ENCODE measurements around the gene DYNC1LI1.

The DYNC1LI1 gene

GRCh38 chr3:32487781-32488473 is 82.7 kb downstream of the DYNC1LI1 start:
- Histone ChIP-seq H3K9me3 (ENCODE audit: control insufficient read depth, low read length) (no peaks in the 10 kb centered on the region), H3K27ac (no peak overlapping the region), H3K36me3 (ENCODE audit: control insufficient read depth, insufficient read depth, low read length) (no peaks in the 10 kb centered on the region), H3K79me2 (no peaks in the 10 kb centered on the region), H2AFZ (no peak overlapping the region), H3K27me3 (ENCODE audit: control insufficient read depth, insufficient read depth, low read length) (no peaks in the 10 kb centered on the region), H3K4me3 (ENCODE audit: low read depth, low read length) (no peak overlapping the region), H3K4me2 (ENCODE audit: low read length) (no peak overlapping the region), H3K4me1 (no peaks in the 10 kb centered on the region), H3K9ac (no peak overlapping the region)
- TF ChIP-seq, protein P1, sequence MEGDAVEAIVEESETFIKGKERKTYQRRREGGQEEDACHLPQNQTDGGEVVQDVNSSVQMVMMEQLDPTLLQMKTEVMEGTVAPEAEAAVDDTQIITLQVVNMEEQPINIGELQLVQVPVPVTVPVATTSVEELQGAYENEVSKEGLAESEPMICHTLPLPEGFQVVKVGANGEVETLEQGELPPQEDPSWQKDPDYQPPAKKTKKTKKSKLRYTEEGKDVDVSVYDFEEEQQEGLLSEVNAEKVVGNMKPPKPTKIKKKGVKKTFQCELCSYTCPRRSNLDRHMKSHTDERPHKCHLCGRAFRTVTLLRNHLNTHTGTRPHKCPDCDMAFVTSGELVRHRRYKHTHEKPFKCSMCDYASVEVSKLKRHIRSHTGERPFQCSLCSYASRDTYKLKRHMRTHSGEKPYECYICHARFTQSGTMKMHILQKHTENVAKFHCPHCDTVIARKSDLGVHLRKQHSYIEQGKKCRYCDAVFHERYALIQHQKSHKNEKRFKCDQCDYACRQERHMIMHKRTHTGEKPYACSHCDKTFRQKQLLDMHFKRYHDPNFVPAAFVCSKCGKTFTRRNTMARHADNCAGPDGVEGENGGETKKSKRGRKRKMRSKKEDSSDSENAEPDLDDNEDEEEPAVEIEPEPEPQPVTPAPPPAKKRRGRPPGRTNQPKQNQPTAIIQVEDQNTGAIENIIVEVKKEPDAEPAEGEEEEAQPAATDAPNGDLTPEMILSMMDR (IDR thresholded peaks at IDR 0.05) = no peak

DNA sequence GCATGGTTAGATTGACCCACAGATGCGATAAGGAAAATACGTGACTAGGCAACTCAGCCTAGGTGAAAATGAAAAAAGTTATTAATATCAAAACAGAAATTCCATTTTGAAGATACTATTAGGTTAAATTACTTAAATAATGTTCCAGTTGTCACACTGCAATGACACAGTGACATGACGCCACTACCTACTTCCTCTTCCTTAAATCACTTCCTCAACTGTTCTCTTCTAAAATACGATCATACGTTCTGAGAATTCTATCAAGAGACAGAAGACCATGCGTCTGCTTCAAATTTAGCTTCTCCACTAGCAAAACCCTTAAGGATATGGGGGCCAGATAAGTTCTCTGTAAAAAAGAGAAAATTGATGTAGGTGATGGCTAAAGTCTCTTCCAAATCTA is 86.2 kb downstream of the DYNC1LI1 start:
- H3K79me2 ChIP-seq = no peaks in the 10 kb centered on the region
- no peaks in the 10 kb centered on the region for H3K9me3 ChIP-seq (ENCODE audit: control insufficient read depth, low read length)
- H3K4me2 ChIP-seq (ENCODE audit: low read length) = no peak overlapping the region
- H3K4me1 ChIP-seq = no peaks in the 10 kb centered on the region
- H3K27ac ChIP-seq = no peak overlapping the region
- no peak overlapping the region for H3K9ac ChIP-seq
- no peaks in the 10 kb centered on the region for H3K36me3 ChIP-seq (ENCODE audit: control insufficient read depth, insufficient read depth, low read length)
- no peaks in the 10 kb centered on the region for H3K27me3 ChIP-seq (ENCODE audit: control insufficient read depth, insufficient read depth, low read length)
- no peak overlapping the region for H2AFZ ChIP-seq
- TF ChIP-seq, protein P1 (IDR thresholded peaks at IDR 0.05) = no peak
- H3K4me3 ChIP-seq (ENCODE audit: low read depth, low read length) = no peak overlapping the region

DNA sequence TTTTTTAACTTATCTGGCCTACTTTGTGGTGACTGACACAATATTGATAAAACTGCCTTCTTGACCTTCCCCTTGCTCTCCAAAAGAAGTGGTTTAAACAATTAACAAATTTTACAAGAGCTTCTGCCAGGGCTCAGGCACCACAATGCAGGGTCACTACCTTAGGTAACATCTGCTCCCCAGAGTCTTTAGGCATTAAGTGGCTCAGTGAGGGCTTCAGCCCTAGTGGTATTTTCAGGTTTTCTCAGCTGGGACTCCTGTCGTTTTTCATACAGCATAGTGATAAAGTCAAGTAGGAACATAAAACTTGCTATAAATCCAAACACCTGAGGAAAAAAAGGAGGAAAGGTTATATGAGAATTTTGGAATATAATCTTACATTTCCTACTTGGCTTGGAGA is 86.9 kb downstream of the DYNC1LI1 start:
- Histone ChIP-seq H3K36me3 (ENCODE audit: control insufficient read depth, insufficient read depth, low read length) (no peaks in the 10 kb centered on the region), H2AFZ (no peak overlapping the region), H3K9me3 (ENCODE audit: control insufficient read depth, low read length) (no peaks in the 10 kb centered on the region), H3K4me3 (ENCODE audit: low read depth, low read length) (no peak overlapping the region), H3K4me1 (no peaks in the 10 kb centered on the region), H3K27me3 (ENCODE audit: control insufficient read depth, insufficient read depth, low read length) (no peaks in the 10 kb centered on the region), H3K9ac (no peak overlapping the region), H3K79me2 (no peaks in the 10 kb centered on the region), H3K27ac (no peak overlapping the region), H3K4me2 (ENCODE audit: low read length) (no peak overlapping the region)
- TF ChIP-seq, protein P1 (IDR thresholded peaks at IDR 0.05) = no peak

DNA sequence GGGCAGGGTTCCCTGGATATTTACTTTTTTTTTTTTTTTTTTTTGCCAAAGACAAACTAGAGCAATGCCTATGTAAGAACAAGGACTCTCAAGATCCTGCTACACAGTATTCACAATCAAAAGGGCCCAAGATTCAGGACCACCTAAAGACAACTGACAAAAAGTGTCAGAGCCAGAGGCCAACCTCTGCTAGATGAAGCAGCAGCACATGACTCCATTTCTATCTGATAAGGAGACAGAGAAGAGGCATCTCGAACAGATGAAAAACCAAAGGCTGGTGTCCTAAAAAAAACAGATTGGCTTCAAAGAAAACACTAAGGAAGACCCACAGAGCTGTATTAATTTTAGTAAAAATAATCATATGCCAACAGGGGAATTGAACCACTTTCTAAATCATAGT is 88.0 kb downstream of the DYNC1LI1 start:
- H3K27me3 ChIP-seq (ENCODE audit: control insufficient read depth, insufficient read depth, low read length) = no peaks in the 10 kb centered on the region
- no peak overlapping the region for H3K4me2 ChIP-seq (ENCODE audit: low read length)
- no peaks in the 10 kb centered on the region for H3K9me3 ChIP-seq (ENCODE audit: control insufficient read depth, low read length)
- H3K27ac ChIP-seq = no peak overlapping the region
- no peak overlapping the region for H3K4me3 ChIP-seq (ENCODE audit: low read depth, low read length)
- H2AFZ ChIP-seq = no peak overlapping the region
- no peaks in the 10 kb centered on the region for H3K4me1 ChIP-seq
- no peaks in the 10 kb centered on the region for H3K79me2 ChIP-seq
- TF ChIP-seq, protein P1 (IDR thresholded peaks at IDR 0.05) = no peak
- no peak overlapping the region for H3K9ac ChIP-seq
- H3K36me3 ChIP-seq (ENCODE audit: control insufficient read depth, insufficient read depth, low read length) = no peaks in the 10 kb centered on the region

Measured in parathyroid adenoma (tissue), 2 donors.